Stomach (tissue), 9 donors: ENCODE data around the gene LIN7A. TPM values are rescaled to one million over a fixed set of nuclear protein-coding genes. Genes with fewer than 3 reads are reported as not detected.

Source experiments
- DNase-seq, 2 donors: peaks; one replicate each; pipeline versions ENCODE4 v3.0.0 to v3.0.0-alpha.2; 2013 to 2019
- H3K27ac ChIP-seq, 5 donors: fragments of 200-600 bp in 4 of 5; sonication (generic) in 4 of 5; one replicate each; pipeline ENCODE4 v1.5.1; 2013 to 2019; ENCODE audit warnings: mild to moderate bottlenecking in 1 of 5, moderate library complexity in 1 of 5
- H3K27me3 ChIP-seq, 3 donors: fragments of 200-600 bp; sonication (generic); one replicate each; pipeline ENCODE4 v1.5.1; 2017 to 2019; ENCODE audit warnings: mixed run types in 1 of 3
- H3K36me3 ChIP-seq, 4 donors: fragments of 200-600 bp; sonication (generic); 1 replicate in 3 of 4; 2 replicates in 1 of 4; pipeline ENCODE4 v1.5.1; 2016 to 2019
- H3K4me1 ChIP-seq, 4 donors: fragments of 200-600 bp; sonication (generic); one replicate each; pipeline ENCODE4 v1.5.1; 2016 to 2019
- H3K4me3 ChIP-seq, 4 donors: fragments of 200-600 bp; sonication (generic) in 3 of 4; one replicate each; pipeline ENCODE4 v1.5.1; 2016 to 2019; ENCODE audit warnings: mild to moderate bottlenecking in 1 of 4
- H3K9me3 ChIP-seq, 4 donors: fragments of 200-600 bp; sonication (generic); one replicate each; pipeline ENCODE4 v1.5.1; 2016 to 2019
- CTCF ChIP-seq, 7 experiments: fragments of 450-650 bp in 4 of 7; fragments of 200-600 bp in 3 of 7; sonication (generic) in 3 of 7; IDR thresholded peaks; one replicate each; pipeline ENCODE4 v1.5.1; 2016 to 2019; ENCODE audit warnings: antibody characterized with exemption in 7 of 7, control low read depth in 2 of 7, mild to moderate bottlenecking in 1 of 7
- EP300 ChIP-seq: sonication (generic); formaldehyde crosslinking; IDR thresholded peaks from one replicate; pipeline ENCODE4 v1.6.1; 2017; ENCODE audit warnings: antibody characterized with exemption
- POLR2A ChIP-seq, 4 donors: fragments of 450-650 bp; IDR thresholded peaks; one replicate each; pipeline ENCODE4 v1.6.1; 2016; ENCODE audit warnings: antibody characterized with exemption in 4 of 4, control low read depth in 2 of 4, mild to moderate bottlenecking in 1 of 4, moderate library complexity in 1 of 4
- POLR2AphosphoS5 ChIP-seq, 3 donors: sonication (generic); formaldehyde crosslinking; IDR thresholded peaks; one replicate each; pipeline ENCODE4 v1.6.1; 2016; ENCODE audit warnings: antibody characterized with exemption in 3 of 3
- WGBS, 5 donors: extraction: QIAGEN DNeasy Blood & Tissue Kit in 3 of 5; methylation state at CpG; one replicate each; pipeline versions ENCODE4 v1.1.5 to v1.1.7; 2013 to 2018; 5-methylcytosine and 5-hydroxymethylcytosine counted together
- intact Hi-C: fragments of 100-400 bp; cut with DNase I; formaldehyde crosslinking; loops from one replicate; pipeline ENCODE4 v1.15.1; 2023; ENCODE audit warnings: low total_unique reads
- polyA plus RNA-seq, 3 donors: library from polyadenylated mRNA; stranded (reverse); fragments of 200-250 nt; gene quantifications; one replicate each; pipeline ENCODE4 v1.2.3, GENCODE V29; 2013
- total RNA-seq, 5 donors: library from RNA; depleted of rRNA; stranded (reverse); fragments of >200 nt; gene quantifications; one replicate each; pipeline versions ENCODE4 v1.1.0 to v1.2.3, GENCODE V29; 2014 to 2016
- donor health status: healthy with polysubstance abuse.
- donor health status: Bipolar disorder and iron deficiency.
- donor health status: healthy.

Gene LIN7A
- total and polyA plus RNA-seq, 8 donors: 0.45 to 163 (median 2.7) TPM

- TF ChIP-seq EP300: no peak
- no peak for TF ChIP-seq POLR2AphosphoS5 (IDR thresholded peaks at IDR 0.05)
- TF ChIP-seq CTCF (IDR thresholded peaks at IDR 0.05): no peak
- intact Hi-C loops: no loop called here
- Histone ChIP-seq H3K4me1 (peaks cover 0 to 8% (median 0%) of the 10 kb centered on the region in 4 donors), H3K36me3 (no peaks in the 10 kb centered on the region), H3K27ac (no peak overlapping the region), H3K4me3 (no peak overlapping the region), H3K9me3 (no peaks in the 10 kb centered on the region), H3K27me3 (no peaks in the 10 kb centered on the region)
- no peak for DNase-seq
- WGBS, 5 donors: 70 to 88% (median 85%) methylated on average over 2 of the region's 2 CpGs
Measured at GRCh38 chr12:80924437-80924836, 13.3 kb downstream of the LIN7A start.

- WGBS, 5 donors: 94 to 97% (median 96%) methylated on average over 4 of the region's 4 CpGs
- Histone ChIP-seq H3K27ac (no peak overlapping the region), H3K4me1 (no peaks in the 10 kb centered on the region), H3K36me3 (no peaks in the 10 kb centered on the region), H3K9me3 (no peaks in the 10 kb centered on the region), H3K4me3 (no peak overlapping the region), H3K27me3 (no peaks in the 10 kb centered on the region)
- TF ChIP-seq CTCF (IDR thresholded peaks at IDR 0.05) (no peak), POLR2AphosphoS5 (IDR thresholded peaks at IDR 0.05) (no peak), POLR2A (IDR thresholded peaks at IDR 0.05) (no peak), EP300 (no peak)
- intact Hi-C loops: no loop called here
- DNase-seq: no peak
Measured at GRCh38 chr12:80920006-80920405, 17.7 kb downstream of the LIN7A start.

GRCh38 chr12:80917651-80918050 is 20.1 kb downstream of the LIN7A start:
- WGBS, 5 donors: 57 to 75% (median 62%) methylated on average over 3 of the region's 3 CpGs
- Histone ChIP-seq H3K27me3 (no peaks in the 10 kb centered on the region), H3K27ac (no peak overlapping the region), H3K4me1 (no peaks in the 10 kb centered on the region), H3K9me3 (no peaks in the 10 kb centered on the region), H3K4me3 (no peak overlapping the region), H3K36me3 (no peaks in the 10 kb centered on the region)
- TF ChIP-seq EP300 (no peak), CTCF (IDR thresholded peaks at IDR 0.05) (no peak), POLR2A (IDR thresholded peaks at IDR 0.05) (no peak), POLR2AphosphoS5 (IDR thresholded peaks at IDR 0.05) (no peak)
- intact Hi-C loops: no loop called here
- no peak for DNase-seq

- H3K36me3 ChIP-seq: no peaks in the 10 kb centered on the region
- DNase-seq: no peak
- no peak overlapping the region for H3K27ac ChIP-seq
- intact Hi-C loops: no loop called here
- H3K9me3 ChIP-seq: no peaks in the 10 kb centered on the region
- 73 to 80% (median 77%) methylated on average over 13 of the region's 13 CpGs for WGBS, 5 donors
- no peaks in the 10 kb centered on the region for H3K27me3 ChIP-seq
- no peak overlapping the region for H3K4me3 ChIP-seq
- no peaks in the 10 kb centered on the region for H3K4me1 ChIP-seq
- no peak for TF ChIP-seq EP300
- no peak for TF ChIP-seq POLR2AphosphoS5 (IDR thresholded peaks at IDR 0.05)
- no peak for TF ChIP-seq POLR2A (IDR thresholded peaks at IDR 0.05)
- TF ChIP-seq CTCF (IDR thresholded peaks at IDR 0.05): no peak
Measured at GRCh38 chr12:80912901-80913770, 24.6 kb downstream of the LIN7A start.
